Measurements from ENCODE around the gene SEC22A. TPM values are rescaled to one million over a fixed set of nuclear protein-coding genes. Genes with fewer than 3 reads are reported as not detected.

The SEC22A gene
- total and polyA plus RNA-seq, 7 donors, result 5.8 to 47.2 (median 17.8) TPM

GRCh38 chr3:123154020-123154985 lies 47.4 kb upstream of the SEC22A start:
- 87 to 92% methylated on average over 7 of the region's 7 CpGs for WGBS, 2 donors
- TF ChIP-seq CTCF (IDR thresholded peaks at IDR 0.05) (no peak), POLR2A (IDR thresholded peaks at IDR 0.05) (no peak), EP300 (IDR thresholded peaks at IDR 0.05) (no peak), POLR2AphosphoS5 (IDR thresholded peaks at IDR 0.05) (no peak)

GRCh38 chr3:123155471-123156011 lies 46.2 kb upstream of the SEC22A start:
- DNase-seq, result no peak
- peaks cover 0 to 62% (median 3%) of the 10 kb centered on the region in 4 donors for H3K36me3 ChIP-seq
- no peak overlapping the region for H3K27ac ChIP-seq
- H3K4me1 ChIP-seq, result peaks cover 0 to 4% (median 0%) of the 10 kb centered on the region in 4 donors
- intact Hi-C loops (cut with DNase I), result no loop called here
- H3K27me3 ChIP-seq, result no peaks in the 10 kb centered on the region
- no peak for TF ChIP-seq POLR2AphosphoS5 (IDR thresholded peaks at IDR 0.05)
- no peak for TF ChIP-seq CTCF (IDR thresholded peaks at IDR 0.05)
- TF ChIP-seq EP300 (IDR thresholded peaks at IDR 0.05), result no peak
- no peak for TF ChIP-seq POLR2A (IDR thresholded peaks at IDR 0.05)
- H3K4me3 ChIP-seq, result no peak overlapping the region
- H3K9me3 ChIP-seq, result no peaks in the 10 kb centered on the region
- WGBS, 2 donors, result 87 to 89% methylated on average over 9 of the region's 9 CpGs

More at GRCh38 chr3:123154020-123154985, 47.4 kb upstream of the SEC22A start:
- H3K36me3 ChIP-seq, result peaks cover 0 to 62% (median 7%) of the 10 kb centered on the region in 4 donors
- no peaks in the 10 kb centered on the region for H3K9me3 ChIP-seq
- no peaks in the 10 kb centered on the region for H3K27me3 ChIP-seq
- H3K27ac ChIP-seq, result no peak overlapping the region
- H3K4me1 ChIP-seq, result peaks cover 0 to 4% (median 0%) of the 10 kb centered on the region in 4 donors
- intact Hi-C loops (cut with DNase I), result no loop called here
- no peak overlapping the region for H3K4me3 ChIP-seq
- no peak for DNase-seq

- Histone ChIP-seq H3K4me3 (no peak overlapping the region), H3K27ac (no peak overlapping the region), H3K4me1 (peaks cover 0 to 4% (median 0%) of the 10 kb centered on the region in 4 donors), H3K36me3 (peaks cover 0 to 60% (median 3%) of the 10 kb centered on the region in 4 donors), H3K27me3 (no peaks in the 10 kb centered on the region), H3K9me3 (no peaks in the 10 kb centered on the region)
- TF ChIP-seq EP300 (IDR thresholded peaks at IDR 0.05), result no peak
- no peak for TF ChIP-seq POLR2AphosphoS5 (IDR thresholded peaks at IDR 0.05)
- no peak for TF ChIP-seq CTCF (IDR thresholded peaks at IDR 0.05)
- no peak for TF ChIP-seq POLR2A (IDR thresholded peaks at IDR 0.05)
- 96% methylated on average over 15 of the region's 15 CpGs for WGBS, 2 donors
- intact Hi-C loops (cut with DNase I), result no loop called here
- DNase-seq, result no peak
These were observed 45.3 kb upstream of the SEC22A start for GRCh38 chr3:123156276-123156995.

GRCh38 chr3:123157209-123157597 lies 44.5 kb upstream of the SEC22A start:
- Histone ChIP-seq H3K36me3 (peaks cover 0 to 66% (median 8%) of the 10 kb centered on the region in 4 donors), H3K4me3 (no peak overlapping the region), H3K9me3 (no peaks in the 10 kb centered on the region), H3K27ac (no peak overlapping the region), H3K27me3 (no peaks in the 10 kb centered on the region), H3K4me1 (peaks cover 0 to 4% (median 0%) of the 10 kb centered on the region in 4 donors)
- 52 to 87% methylated on average over 2 of the region's 2 CpGs for WGBS, 2 donors
- TF ChIP-seq POLR2A (IDR thresholded peaks at IDR 0.05) (no peak), CTCF (IDR thresholded peaks at IDR 0.05) (no peak)
- DNase-seq, result no peak
- intact Hi-C loops (cut with DNase I), result no loop called here
